Endothelial cell of umbilical vein (primary cell): ENCODE measurements around the gene RAD51B. TPM values are rescaled to one million over a fixed set of nuclear protein-coding genes. Genes with fewer than 3 reads are reported as not detected.

Experiments
- BruUV-seq: library from RNA; stranded (reverse); fragments of 400-500 nt; replicated peaks from 2 replicates; lab custom pipeline; 2021; lab: Mats Ljungman, UMichigan
- CTCF ChIA-PET: fragments of 300-600, 350-600 bp; sonication (Branson Sonifier 250); formaldehyde crosslinking; loops from one replicate; lab custom pipeline; 2021; ENCODE audit warnings: antibody characterized with exemption, inconsistent platforms; lab: Charles Lee
- POLR2A ChIA-PET: fragments of 300-600, 350-600 bp; sonication (Branson Sonifier 250); formaldehyde crosslinking; loops from one replicate; lab custom pipeline; 2021; ENCODE audit warnings: antibody characterized with exemption, inconsistent platforms; lab: Charles Lee
- DNase-seq: peaks from one replicate; pipeline ENCODE4 v3.0.0-alpha.2; 2011; ENCODE audit warnings: low read depth, low spot score
- FAIRE-seq: peaks from 2 replicates; lab custom pipeline; 2011; peaks lifted over from hg19 to GRCh38; lab: Jason Lieb, UNC
- H2AFZ ChIP-seq: 2 replicates; pipeline ENCODE4 v1.6.0; 2012; ENCODE audit warnings: low read depth, low read length, control low read depth, inconsistent platforms
- H3K27ac ChIP-seq: 2 replicates; pipeline ENCODE4 v1.5.1; 2011; ENCODE audit warnings: low read depth, mild to moderate bottlenecking, control low read depth, low read length, moderate library complexity; ENCODE audit not compliant: insufficient read depth
- H3K27me3 ChIP-seq, 2 experiments: 2 replicates each; pipeline versions ENCODE4 v1.6.0 to v1.6.1; 2011; ENCODE audit warnings: low read length in 2 of 2, mixed read lengths in 1 of 2; ENCODE audit not compliant: control insufficient read depth in 2 of 2, insufficient read depth in 2 of 2
- H3K36me3 ChIP-seq, 2 experiments: 2 replicates in 1 of 2; 3 replicates in 1 of 2; pipeline ENCODE4 v1.5.1; 2011; ENCODE audit warnings: low read length in 2 of 2, mild to moderate bottlenecking in 1 of 2, moderate library complexity in 1 of 2; ENCODE audit not compliant: control insufficient read depth in 2 of 2, insufficient read depth in 2 of 2; ENCODE audit errors: extremely low read depth in 1 of 2
- H3K4me1 ChIP-seq: 3 replicates; pipeline ENCODE4 v1.5.1; 2011; ENCODE audit warnings: mild to moderate bottlenecking, low read length; ENCODE audit not compliant: control insufficient read depth, insufficient read depth; ENCODE audit errors: extremely low read depth
- H3K4me2 ChIP-seq: 2 replicates; pipeline ENCODE4 v1.6.1; 2011; ENCODE audit warnings: low read length, control low read depth, mixed read lengths; ENCODE audit not compliant: insufficient read depth
- H3K4me3 ChIP-seq, 3 experiments: fragments of 200-600 bp in 1 of 3; sonication (generic), shearing (Covaris generic) in 1 of 3; replicated peaks in 1 of 3; 2 replicates each; pipeline ENCODE4 v1.5.1; 2011 to 2016; ENCODE audit warnings: control low read depth in 3 of 3, low read length in 3 of 3, mild to moderate bottlenecking in 2 of 3, inconsistent platforms in 1 of 3, low read depth in 1 of 3, moderate library complexity in 1 of 3; ENCODE audit not compliant: insufficient read depth in 1 of 3
- H3K79me2 ChIP-seq: 2 replicates; pipeline ENCODE4 v1.6.0; 2012; ENCODE audit warnings: low read length, inconsistent platforms; ENCODE audit not compliant: control insufficient read depth, insufficient read depth
- H3K9ac ChIP-seq: replicated peaks from 2 replicates; pipeline ENCODE3; 2011; ENCODE audit warnings: low read length, control low read depth; ENCODE audit not compliant: insufficient read depth; ENCODE audit errors: extremely low read depth
- H3K9me1 ChIP-seq: replicated peaks from 3 replicates; pipeline ENCODE4 v1.6.0; 2011; ENCODE audit warnings: mild to moderate bottlenecking, low read length; ENCODE audit not compliant: control insufficient read depth, insufficient read depth; ENCODE audit errors: extremely low read depth
- H3K9me3 ChIP-seq: replicated peaks from 2 replicates; pipeline ENCODE4 v1.5.1; 2012; ENCODE audit warnings: low read length, inconsistent platforms; ENCODE audit not compliant: control insufficient read depth, insufficient read depth
- H4K20me1 ChIP-seq: replicated peaks from 2 replicates; pipeline ENCODE3; 2011; ENCODE audit warnings: mild to moderate bottlenecking, low read length; ENCODE audit not compliant: control insufficient read depth, insufficient read depth; ENCODE audit errors: extremely low read depth
- EZH2 ChIP-seq: IDR thresholded peaks from 2 replicates; pipeline ENCODE4 v1.6.1; 2012; ENCODE audit warnings: borderline replicate concordance, low read depth, mild to moderate bottlenecking, moderate library complexity, low read length, inconsistent platforms; ENCODE audit not compliant: severe bottlenecking
- FOS ChIP-seq: IDR thresholded peaks from 2 replicates; pipeline ENCODE4 v1.6.1; 2011; ENCODE audit warnings: mild to moderate bottlenecking, low read length, moderate library complexity, borderline replicate concordance; ENCODE audit not compliant: insufficient read depth
- GATA2 ChIP-seq: IDR thresholded peaks from 2 replicates; pipeline ENCODE4 v1.7.0; 2011; ENCODE audit warnings: low read depth, mild to moderate bottlenecking, moderate library complexity, mixed read lengths, low read length; ENCODE audit not compliant: insufficient read length, insufficient read depth
- JUN ChIP-seq: IDR thresholded peaks from 2 replicates; pipeline ENCODE4 v1.6.1; 2011; ENCODE audit warnings: borderline replicate concordance, low read depth; ENCODE audit not compliant: insufficient read length, insufficient read depth
- MYC ChIP-seq: IDR thresholded peaks from one replicate; pipeline ENCODE4 v1.6.1; 2011; ENCODE audit warnings: mild to moderate bottlenecking, low read depth, low read length
- POLR2A ChIP-seq: IDR thresholded peaks from 2 replicates; pipeline ENCODE4 v1.6.1; 2012; ENCODE audit warnings: low read depth, mild to moderate bottlenecking, control low read depth, low read length
- POLR2AphosphoS5 ChIP-seq: IDR thresholded peaks from 2 replicates; pipeline ENCODE4 v1.6.1; 2012; ENCODE audit warnings: low read depth, mild to moderate bottlenecking, control low read depth, low read length, moderate library complexity; ENCODE audit not compliant: insufficient read depth
- dilution Hi-C: fragments of 300-500 bp; cut with MboI; formaldehyde crosslinking; loops from one replicate; pipeline ENCODE4 v1.15.0; 2019; ENCODE audit warnings: low sequenced_read_pairs; ENCODE audit not compliant: extremely low pct_ligation_motif_present
- intact Hi-C: fragments of 100-400 bp; cut with micrococcal nuclease; formaldehyde crosslinking; loops from one replicate; pipeline ENCODE4 v1.10.0; 2022
- polyA plus RNA-seq, 4 experiments: library from polyadenylated mRNA; depleted of rRNA in 3 of 4; stranded (reverse) in 3 of 4; unstranded in 1 of 4; fragments of >200 nt; gene quantifications; 2 replicates each; pipeline versions ENCODE4 v1.2.1 to v1.2.3, GENCODE V29; 2011 to 2012; ENCODE audit warnings: missing spikeins in 1 of 4
- total RNA-seq: library from RNA; stranded (reverse); gene quantifications from 2 replicates; pipeline ENCODE4 v1.2.3, GENCODE V29; 2021
- TF ChIP-seq, protein P1 (sequence below), 2 donors: IDR thresholded peaks; 1 replicate in 1 of 2; 2 replicates in 1 of 2; pipeline ENCODE4 v1.5.1; 2011; ENCODE audit warnings: low read length in 2 of 2, mild to moderate bottlenecking in 2 of 2, moderate library complexity in 2 of 2, control low read depth in 1 of 2, inconsistent platforms in 1 of 2, low read depth in 1 of 2; ENCODE audit not compliant: insufficient read depth in 1 of 2; ENCODE audit errors: extremely low read depth in 1 of 2
- TF ChIP-seq, protein P2 (sequence below): IDR thresholded peaks from 2 replicates; pipeline ENCODE4 v1.6.1; 2011; ENCODE audit not compliant: insufficient read depth, insufficient read length

The RAD51B gene
- total and polyA plus RNA-seq, 2 donors (not counting 3 experiments of a cell fraction or from before 2014, with no cell fraction given), result 3.9 to 19.0 TPM

DNA sequence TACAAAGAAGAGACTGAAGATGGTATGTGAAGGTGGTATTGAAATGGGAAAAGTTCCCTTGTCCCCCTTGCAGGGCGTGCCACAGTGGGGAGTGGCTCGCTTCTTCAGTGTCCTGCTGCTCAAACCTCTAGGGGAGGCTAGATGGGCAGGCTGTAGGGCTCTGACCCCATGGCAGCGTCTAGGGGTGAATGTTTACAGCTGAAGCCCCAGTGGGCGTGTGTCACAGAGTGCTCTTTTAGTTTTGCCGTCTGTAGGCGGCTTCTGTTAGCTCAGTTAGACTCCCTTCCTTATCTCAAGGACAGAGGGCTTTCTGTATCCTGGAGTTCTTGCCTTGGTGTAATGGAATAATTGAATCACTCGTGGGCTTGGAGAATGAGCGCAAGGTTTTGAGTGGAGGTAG, 266.2 kb downstream of the RAD51B start:
- Histone ChIP-seq H3K4me1 (no peaks in the 10 kb centered on the region), H2AFZ (no peak overlapping the region), H3K4me3 (no peak overlapping the region), H3K79me2 (no peaks in the 10 kb centered on the region), H3K36me3 (no peaks in the 10 kb centered on the region), H3K9ac (no peak overlapping the region), H3K4me2 (no peak overlapping the region), H3K27ac (no peak overlapping the region), H3K9me1 (no peaks in the 10 kb centered on the region), H3K27me3 (no peaks in the 10 kb centered on the region), H4K20me1 (no peaks in the 10 kb centered on the region), H3K9me3 (no peaks in the 10 kb centered on the region)
- DNase-seq (no peak), FAIRE-seq (no peak)
- ChIA-PET POLR2A (no interaction called here), CTCF (no interaction called here)
- intact Hi-C loops (no loop called here), dilution Hi-C loops (no loop called here)
- no TSS peak for BruUV-seq
- TF ChIP-seq GATA2 (no peak), MYC (no peak), POLR2AphosphoS5 (no peak), EZH2 (no peak), POLR2A (no peak), JUN (no peak), FOS (no peak)
- TF ChIP-seq, protein P1, sequence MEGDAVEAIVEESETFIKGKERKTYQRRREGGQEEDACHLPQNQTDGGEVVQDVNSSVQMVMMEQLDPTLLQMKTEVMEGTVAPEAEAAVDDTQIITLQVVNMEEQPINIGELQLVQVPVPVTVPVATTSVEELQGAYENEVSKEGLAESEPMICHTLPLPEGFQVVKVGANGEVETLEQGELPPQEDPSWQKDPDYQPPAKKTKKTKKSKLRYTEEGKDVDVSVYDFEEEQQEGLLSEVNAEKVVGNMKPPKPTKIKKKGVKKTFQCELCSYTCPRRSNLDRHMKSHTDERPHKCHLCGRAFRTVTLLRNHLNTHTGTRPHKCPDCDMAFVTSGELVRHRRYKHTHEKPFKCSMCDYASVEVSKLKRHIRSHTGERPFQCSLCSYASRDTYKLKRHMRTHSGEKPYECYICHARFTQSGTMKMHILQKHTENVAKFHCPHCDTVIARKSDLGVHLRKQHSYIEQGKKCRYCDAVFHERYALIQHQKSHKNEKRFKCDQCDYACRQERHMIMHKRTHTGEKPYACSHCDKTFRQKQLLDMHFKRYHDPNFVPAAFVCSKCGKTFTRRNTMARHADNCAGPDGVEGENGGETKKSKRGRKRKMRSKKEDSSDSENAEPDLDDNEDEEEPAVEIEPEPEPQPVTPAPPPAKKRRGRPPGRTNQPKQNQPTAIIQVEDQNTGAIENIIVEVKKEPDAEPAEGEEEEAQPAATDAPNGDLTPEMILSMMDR (IDR thresholded peaks at IDR 0.05; ENCODE audit: extremely low read depth in 1 of 2, insufficient read depth in 1 of 2, low read depth in 1 of 2, low read length in 2 of 2), result no peak
- TF ChIP-seq, protein P2, sequence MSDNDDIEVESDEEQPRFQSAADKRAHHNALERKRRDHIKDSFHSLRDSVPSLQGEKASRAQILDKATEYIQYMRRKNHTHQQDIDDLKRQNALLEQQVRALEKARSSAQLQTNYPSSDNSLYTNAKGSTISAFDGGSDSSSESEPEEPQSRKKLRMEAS, result no peak
